AG10803 (cell line): ENCODE measurements around the gene SH3GL3.

Source experiments
- DNase-seq: peaks from one replicate; pipeline ENCODE4 v3.0.0; 2010; ENCODE audit warnings: low read depth
- H3K4me3 ChIP-seq: 2 replicates; pipeline ENCODE4 v1.5.1; 2011; ENCODE audit warnings: mild to moderate bottlenecking, low read length, control low read depth
- TF ChIP-seq, protein P1 (sequence below): conservative IDR thresholded peaks from 2 replicates; pipeline ENCODE4 v1.5.1; 2011; ENCODE audit warnings: mild to moderate bottlenecking, low read length, control low read depth, inconsistent platforms

The SH3GL3 gene

GRCh38 chr15:83474578-83474977 lies 27.4 kb downstream of the SH3GL3 start:
- no peak for DNase-seq
- no peak overlapping the region for H3K4me3 ChIP-seq
- TF ChIP-seq, protein P1, sequence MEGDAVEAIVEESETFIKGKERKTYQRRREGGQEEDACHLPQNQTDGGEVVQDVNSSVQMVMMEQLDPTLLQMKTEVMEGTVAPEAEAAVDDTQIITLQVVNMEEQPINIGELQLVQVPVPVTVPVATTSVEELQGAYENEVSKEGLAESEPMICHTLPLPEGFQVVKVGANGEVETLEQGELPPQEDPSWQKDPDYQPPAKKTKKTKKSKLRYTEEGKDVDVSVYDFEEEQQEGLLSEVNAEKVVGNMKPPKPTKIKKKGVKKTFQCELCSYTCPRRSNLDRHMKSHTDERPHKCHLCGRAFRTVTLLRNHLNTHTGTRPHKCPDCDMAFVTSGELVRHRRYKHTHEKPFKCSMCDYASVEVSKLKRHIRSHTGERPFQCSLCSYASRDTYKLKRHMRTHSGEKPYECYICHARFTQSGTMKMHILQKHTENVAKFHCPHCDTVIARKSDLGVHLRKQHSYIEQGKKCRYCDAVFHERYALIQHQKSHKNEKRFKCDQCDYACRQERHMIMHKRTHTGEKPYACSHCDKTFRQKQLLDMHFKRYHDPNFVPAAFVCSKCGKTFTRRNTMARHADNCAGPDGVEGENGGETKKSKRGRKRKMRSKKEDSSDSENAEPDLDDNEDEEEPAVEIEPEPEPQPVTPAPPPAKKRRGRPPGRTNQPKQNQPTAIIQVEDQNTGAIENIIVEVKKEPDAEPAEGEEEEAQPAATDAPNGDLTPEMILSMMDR = no peak

GRCh38 chr15:83475551-83475950 lies 28.4 kb downstream of the SH3GL3 start:
- TF ChIP-seq, protein P1 = no peak
- DNase-seq = peak; percentile 28

DNA sequence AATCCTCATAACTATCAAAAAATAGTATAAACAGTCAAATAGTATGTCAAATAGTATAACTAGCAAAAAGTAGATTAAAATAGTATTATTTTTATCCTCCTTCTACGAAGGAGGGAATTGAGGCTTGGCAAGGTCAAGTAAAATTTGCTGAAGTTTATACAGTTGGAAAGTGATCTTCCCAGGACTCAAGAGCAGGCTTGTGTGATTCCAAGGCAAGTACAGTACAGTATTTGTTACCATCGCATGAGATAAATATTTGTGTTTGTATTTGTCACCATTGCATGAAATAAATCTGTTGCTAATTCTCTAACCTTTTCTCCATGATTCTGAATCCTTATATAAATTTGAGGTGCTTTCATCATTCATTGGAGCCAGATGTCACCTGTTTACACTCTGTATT lies 28.9 kb downstream of the SH3GL3 start:
- TF ChIP-seq, protein P1 = no peak

More at GRCh38 chr15:83475551-83475950, 28.4 kb downstream of the SH3GL3 start:
- no peak overlapping the region for H3K4me3 ChIP-seq

GRCh38 chr15:83476708-83477107 lies 29.6 kb downstream of the SH3GL3 start:
- TF ChIP-seq, protein P1 = no peak
- no peak for DNase-seq
- no peak overlapping the region for H3K4me3 ChIP-seq

More for the DNA sequence above, 28.9 kb downstream of the SH3GL3 start:
- no peak overlapping the region for H3K4me3 ChIP-seq
- DNase-seq = no peak

DNA sequence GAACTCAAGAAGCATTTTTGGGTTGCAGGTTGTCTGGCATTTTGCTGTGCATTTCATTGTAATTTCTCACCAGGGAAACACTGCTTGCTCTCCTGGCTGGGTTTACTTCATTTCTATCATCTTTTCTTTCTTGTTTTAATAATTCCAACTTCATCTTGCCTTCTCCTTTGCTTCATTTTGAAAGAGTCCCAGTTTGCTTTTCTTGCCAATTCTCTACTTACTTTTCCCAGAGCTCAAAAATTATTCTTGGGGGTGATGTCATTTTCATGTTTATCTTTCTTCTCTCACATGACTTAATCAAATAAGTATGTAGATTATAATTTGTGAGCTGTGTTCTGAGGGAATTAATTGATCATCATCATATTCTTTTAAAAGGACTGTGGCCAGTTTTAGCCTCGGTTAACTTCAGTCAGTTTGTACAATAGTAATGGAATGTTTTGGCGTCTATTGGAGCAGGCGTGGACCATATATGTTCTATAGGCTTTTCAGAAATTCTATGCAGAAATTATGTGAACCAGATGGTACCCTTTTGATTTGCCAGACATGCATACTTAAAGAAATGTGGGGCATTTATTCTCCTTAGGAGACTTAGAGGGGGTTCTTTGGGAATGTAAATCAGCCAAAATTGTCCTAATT lies 30.1 kb downstream of the SH3GL3 start:
- H3K4me3 ChIP-seq = no peak overlapping the region
- TF ChIP-seq, protein P1 = no peak
- DNase-seq = no peak

GRCh38 chr15:83477808-83478537 lies 30.8 kb downstream of the SH3GL3 start:
- no peak overlapping the region for H3K4me3 ChIP-seq
- no peak for DNase-seq
- TF ChIP-seq, protein P1 = no peak

DNA sequence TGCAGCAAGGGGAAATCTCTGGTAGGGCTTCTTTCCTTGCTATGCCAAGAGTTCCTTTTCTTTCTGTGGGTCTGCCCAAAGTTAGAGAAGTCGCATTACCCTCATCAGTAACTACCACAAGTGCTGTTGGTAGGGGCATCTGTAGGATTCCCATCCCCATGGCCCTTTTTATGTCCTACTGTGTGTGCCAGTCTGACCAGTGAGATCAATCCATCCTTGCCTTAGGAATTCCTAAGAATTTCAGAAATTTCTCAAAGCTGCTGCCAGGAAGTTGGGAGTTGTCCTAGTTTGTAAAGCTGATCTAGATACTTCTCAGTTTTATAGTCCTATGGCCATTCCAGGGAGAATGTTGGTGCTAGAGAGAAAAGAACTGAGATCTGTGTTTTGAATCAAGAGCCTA lies 36.5 kb downstream of the SH3GL3 start:
- no peak for DNase-seq
- TF ChIP-seq, protein P1 = no peak
- no peak overlapping the region for H3K4me3 ChIP-seq
